SW 1271 (cell line): ENCODE data around the gene LCN15.
"Not testable (repeated sequence)": the region's sequence is repeated elsewhere in the genome, so short reads cannot be mapped to it uniquely, and the experiment has no call there.

Experiments used
- DNase-seq, 2 experiments: peaks; one replicate each; lab custom pipeline; 2025; lab: John Stamatoyannopoulos, UW

The LCN15 gene

DNA sequence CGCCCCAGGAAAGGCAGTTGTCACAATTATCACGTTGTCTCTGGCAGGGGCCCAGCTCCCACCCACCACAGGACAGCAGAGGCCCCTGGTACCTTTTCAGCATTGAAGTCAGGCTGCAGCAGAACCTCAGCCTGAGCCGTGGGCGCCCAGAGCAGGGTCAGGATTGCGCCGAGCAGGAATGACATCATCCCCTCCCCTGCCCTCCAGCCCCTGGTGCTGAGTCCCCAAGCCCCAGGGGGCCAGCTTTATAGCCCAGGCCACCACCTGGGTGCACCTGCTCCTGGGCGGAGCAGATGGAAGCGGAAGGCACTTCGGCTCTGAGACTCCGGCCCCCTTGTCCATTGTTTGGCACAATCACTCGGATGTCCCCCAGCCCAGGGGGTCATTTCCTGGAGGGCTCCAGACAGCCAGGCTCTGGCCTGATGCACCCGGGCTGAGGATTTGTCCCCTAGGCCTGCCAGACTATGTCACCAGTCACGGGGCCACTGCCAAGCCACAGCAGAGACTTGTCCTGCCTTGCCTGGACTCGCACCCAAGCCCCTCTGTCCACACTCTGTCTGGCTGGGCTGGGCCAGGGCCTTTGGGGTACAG lies at the start of gene LCN15:
Gene LCN15 (minus strand): TSS at position 218 of the 591 bp plus-strand sequence. CDS start 30 bp downstream, at position 188.
- no peak for DNase-seq

GRCh38 chr9:136808806-136809158 lies 44.5 kb upstream of the LCN15 start:
- DNase-seq, result no peak

DNA sequence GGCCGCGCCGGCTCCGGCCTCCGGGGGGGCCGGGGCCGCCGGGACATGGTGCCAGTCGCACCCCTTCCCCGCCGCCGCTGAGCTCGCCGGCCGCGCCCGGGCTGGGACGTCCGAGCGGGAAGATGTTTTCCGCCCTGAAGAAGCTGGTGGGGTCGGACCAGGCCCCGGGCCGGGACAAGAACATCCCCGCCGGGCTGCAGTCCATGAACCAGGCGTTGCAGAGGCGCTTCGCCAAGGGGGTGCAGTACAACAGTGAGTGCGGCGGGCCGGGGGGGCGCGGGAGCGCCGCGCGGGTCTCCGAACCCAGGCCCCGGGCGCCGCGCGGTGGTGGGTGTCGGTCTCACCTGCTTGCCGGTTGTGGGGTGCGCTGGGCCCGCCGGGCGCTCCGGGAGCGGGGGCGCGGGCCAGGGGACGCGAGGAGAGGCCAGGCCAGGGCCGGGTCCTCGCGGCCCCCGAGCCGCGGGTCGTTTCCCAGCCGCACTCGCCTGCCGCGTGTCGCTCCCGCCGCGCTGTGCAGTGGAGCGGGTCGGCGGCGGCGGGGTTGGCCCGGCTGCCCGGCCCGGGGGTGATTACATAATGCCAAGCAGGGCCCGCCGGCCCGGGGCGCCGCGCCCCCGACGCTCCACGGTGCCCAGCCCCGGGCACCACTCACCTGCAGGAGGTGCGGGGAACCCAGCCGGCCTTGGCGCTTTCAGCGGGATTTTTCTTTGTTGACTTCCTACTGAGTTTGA lies 43.9 kb upstream of the LCN15 start:
- DNase-seq, result no peak

DNA sequence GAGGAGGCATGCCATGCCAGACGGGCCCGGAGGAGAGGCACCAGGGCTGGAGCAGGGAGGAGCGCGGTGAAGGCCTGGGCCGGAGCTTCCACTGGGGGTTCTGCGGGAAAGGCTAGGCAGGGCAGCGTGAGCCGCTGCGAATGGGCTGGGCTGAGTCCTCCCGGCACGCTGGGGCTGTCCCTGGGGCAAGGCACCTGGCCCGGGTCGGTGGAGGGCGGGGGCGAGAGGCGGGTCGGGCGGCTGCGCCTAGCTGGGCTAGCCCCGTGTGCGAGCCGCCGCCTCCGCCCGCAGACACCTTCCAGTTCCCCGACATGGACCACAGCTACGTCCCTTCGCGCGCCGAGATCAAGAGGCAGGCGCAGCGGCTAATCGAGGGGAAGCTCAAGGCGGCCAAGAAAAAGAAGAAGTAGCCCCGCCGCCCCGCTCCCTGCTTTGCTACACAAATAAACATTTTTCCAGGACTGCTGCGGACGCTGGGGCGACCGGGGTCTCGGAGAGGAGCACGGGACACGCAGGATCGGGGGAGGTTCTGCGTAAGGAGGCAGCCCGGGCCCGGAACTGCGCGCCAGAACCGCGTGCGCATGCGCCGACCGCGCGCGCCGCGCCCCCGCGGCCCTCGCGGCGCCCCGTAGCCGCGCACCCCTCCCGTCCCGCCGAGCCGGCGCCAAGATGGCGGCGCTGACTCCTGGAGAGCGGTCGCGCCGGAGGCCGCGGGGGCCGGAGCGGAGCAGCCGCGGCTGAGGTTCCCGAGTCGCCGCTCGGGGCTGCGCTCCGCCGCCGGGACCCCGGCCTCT lies 43.2 kb upstream of the LCN15 start, which contains the start of gene RABL6:
Gene RABL6 (plus strand): TSS at position 668 of the 794 bp plus-strand sequence. CDS start 249 bp downstream, outside the sequence.
- DNase-seq, result peak; percentile 59 to 66

DNA sequence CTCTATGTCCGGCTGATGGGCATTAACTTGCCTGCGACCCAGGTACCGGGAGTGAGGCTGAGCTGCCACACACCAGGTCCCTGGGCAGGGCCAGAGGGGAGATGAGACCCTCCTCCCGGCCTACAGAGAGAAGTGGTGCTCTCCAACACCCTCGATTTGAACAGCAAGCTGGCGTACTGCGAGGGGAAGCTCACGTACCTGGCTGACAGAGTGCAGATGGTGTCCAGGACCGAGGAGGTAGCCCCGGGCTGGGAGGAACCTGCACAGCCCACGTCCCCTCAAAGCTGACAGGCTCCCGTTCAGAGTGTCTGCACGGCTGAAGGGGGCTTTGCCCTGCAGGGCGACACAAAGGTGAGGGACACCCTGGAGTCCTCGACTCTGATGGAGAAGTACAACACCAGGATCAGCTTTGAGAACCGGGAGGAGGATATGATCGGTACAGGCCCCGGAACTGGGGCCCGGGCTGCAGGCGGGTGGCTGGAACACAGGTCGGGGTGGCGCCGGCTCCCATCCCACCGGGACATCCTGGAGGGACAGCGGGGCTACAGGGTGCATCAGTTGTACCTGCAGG lies 42.4 kb upstream of the LCN15 start:
- DNase-seq, result no peak

DNA sequence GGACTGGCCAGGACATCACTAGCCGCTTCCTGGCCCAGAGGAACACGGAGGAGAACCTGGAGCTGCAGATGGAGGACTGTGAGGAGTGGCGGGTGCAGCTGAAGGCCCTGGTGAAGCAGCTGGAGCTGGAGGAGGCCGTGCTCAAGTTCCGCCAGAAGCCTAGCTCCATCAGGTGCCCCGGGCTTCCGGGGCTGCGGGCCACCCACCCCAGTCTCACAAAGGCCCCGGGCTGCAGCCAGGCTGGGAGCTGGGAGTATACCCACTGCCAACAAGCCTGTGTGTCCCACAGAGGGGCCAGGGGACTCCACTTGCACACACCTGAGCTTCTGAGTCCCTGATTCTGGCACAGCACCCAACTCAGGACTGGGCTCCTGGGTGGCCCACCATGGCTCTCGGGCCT lies 41.7 kb upstream of the LCN15 start:
- DNase-seq, result no peak

GRCh38 chr9:136805207-136805740 lies 41.0 kb upstream of the LCN15 start:
- no peak for DNase-seq

GRCh38 chr9:136804509-136805206 lies 40.3 kb upstream of the LCN15 start:
- DNase-seq, result no peak

- no peak for DNase-seq
Measured at GRCh38 chr9:136803551-136804508, 39.5 kb upstream of the LCN15 start.

- DNase-seq, result not testable (repeated sequence)
Measured at GRCh38 chr9:136803009-136803550, 38.8 kb upstream of the LCN15 start.

DNA sequence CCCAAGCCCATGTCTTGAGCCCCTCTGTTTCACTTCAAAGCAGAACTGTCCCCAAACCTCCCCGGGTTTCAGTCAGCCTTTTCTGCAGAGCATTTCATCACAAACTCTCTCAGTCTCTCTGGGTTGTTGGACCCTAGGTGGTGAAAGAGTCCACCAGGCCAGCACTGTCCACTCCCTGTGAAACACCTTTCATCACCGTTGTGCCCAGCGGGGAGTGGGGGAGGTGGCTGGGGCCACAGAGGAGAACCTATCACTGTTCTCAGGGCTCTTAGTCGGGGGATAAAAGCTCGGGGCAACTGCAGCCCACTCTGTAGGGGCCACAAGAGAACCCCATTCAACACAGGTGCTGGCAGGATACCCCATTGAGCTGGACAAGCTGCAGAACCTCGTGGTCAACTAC lies 38.0 kb upstream of the LCN15 start:
- DNase-seq, result no peak

DNA sequence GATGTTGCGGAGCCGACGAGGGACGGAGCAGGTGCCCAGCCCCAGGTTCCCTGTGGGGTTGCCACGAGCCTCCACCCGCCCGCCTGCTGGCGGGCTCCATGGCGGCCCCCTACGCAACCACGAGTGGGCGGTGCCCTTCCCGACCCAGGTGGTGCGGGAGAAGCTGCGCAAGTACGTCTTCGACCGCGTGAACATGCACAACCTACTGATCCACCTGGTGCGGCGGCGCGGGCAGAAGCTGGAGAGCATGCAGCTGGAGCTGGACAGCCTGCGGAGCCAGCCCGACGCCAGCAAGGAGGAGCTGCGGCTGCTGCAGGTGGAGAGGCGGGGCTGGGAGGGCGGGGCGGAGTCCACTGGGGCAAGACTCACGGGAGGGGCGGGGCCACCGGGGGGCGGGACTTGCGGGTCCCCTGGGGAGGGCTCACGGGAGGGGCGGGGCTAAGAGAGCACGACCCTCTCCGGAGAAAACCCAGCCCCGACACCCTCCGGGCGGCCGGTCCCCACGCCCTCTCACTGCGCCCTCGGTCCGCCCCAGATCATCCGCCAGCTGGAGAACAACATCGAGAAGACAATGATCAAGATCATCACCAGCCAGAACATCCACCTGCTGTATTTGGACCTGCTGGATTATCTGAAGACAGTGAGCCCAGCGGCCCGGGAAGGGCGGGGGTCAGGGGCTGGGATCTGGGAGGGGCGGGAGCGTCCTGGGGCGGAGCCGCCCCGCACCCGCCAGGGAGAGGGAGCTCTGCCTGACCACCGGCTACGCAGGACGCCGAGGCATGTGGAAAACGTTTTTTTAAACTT lies 35.7 kb upstream of the LCN15 start:
- peak; percentile 75 to 85 for DNase-seq

DNA sequence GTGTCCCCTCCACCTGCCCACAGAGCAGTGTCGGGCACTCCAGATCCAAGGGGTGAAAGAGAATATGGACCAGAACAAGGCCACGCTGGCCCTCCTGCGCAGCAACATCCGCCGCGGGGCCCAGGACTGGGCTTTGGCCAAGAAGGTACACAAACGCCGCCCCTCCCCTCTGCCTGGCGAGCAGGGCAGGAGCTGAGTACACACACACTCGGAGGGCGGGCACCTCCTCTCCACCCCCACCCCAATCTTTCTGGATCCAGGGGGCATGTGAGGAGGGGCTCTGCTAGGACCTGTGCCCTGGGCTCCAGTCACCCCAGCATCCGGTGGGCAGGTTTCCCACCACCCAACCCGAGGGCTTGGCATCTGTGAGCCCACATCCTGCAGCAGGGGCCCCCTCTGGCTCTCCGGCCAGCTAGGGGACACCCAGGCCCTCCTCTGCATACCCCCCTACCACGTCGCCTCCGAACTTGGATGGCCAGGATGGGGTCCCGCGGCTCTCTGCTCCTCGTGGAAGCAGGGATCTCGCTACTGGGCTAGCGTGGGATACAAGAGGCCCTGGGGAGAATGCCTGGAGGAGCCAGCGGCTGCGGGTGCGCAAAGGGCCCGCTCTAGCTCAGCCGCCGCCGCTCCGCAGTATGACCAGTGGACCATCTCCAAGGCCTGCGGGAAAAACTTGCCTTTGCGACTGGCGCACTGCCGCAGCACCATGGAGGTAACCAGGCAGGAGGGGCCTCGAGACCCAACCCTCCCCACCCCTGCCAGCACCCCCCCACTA lies 34.9 kb upstream of the LCN15 start:
- DNase-seq, result no peak

- no peak for DNase-seq
Measured at GRCh38 chr9:136798708-136799078, 34.4 kb upstream of the LCN15 start.

DNA sequence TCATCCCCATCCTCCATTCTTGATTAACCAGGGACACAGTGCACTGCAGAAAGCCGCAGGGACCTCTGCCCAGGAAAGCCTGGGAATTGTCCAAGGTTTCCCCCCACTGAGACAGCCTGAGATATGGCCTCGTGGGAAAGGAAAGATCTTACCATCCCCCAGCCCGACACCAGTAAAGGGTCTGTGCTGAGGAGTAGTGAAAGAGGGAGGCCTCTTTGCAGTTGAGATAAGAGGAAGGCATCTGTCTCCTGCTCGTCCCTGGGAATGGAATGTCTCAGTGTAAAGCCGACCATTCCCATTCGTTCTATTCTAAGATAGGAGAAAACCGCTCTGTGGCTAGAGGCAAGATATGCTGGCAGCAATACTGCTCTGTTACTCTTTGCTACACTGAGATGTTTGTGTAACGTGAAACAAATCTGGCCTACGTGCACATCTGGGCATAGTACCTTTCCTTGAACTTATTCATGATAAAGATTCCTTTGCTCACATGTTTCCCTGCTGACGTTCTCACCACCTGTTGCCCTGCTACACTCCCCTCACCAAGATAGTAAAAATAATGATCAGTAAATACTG lies 32.5 kb upstream of the LCN15 start:
- not testable (repeated sequence) for DNase-seq

DNA sequence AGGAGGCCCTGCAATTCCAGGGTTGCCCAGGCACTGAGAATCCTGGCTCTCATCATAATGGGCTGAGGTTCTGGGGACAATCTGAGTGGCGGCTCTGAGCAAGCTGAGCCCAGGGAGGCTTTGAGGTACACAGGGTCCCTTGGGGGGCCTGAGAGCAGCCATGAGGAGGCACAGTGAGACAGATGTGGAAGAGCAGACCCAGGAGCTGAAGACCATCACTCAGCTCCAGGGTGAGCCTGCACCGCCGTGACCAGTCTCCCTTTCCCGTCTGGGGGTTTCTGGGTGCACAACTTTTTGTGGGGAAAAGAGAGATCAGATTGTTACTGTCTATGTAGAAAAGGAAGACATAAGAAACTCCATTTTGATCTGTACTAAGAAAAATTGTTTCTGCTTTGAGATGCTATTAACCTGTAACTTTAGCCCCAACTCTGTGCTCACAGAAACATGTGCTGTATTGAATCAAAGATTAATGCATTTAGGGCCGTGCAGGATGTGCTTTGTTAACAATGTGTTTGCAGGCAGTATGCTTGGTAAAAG lies 32.0 kb upstream of the LCN15 start, which contains the start of gene CCDC183:
Gene CCDC183 (plus strand): TSS at position 101 of the 537 bp plus-strand sequence. CDS start 60 bp downstream, at position 161.
- no peak for DNase-seq

DNA sequence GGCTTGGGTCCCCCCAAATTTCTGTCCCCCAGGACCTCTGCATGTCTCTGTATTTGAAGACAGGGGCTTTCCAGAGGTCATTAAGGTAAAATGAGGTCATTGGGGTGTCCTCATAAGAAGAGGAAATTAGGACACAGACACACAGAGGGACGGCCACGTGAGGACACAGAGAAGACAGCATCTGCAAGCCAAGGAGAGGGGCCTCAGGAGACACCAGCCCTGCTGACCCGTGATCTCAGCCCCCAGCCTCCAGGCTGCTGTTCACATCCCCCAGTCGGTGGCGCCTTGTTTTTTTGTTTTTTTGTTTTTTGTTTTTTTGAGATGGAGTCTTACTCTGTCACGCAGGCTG lies 30.7 kb upstream of the LCN15 start:
- DNase-seq, result no peak
